DMS79 (cell line): Measurements from ENCODE around the gene BOC.
A peak's percentile ranks its signal among the peaks of the same experiment; 100 is the strongest.

ENCODE experiments used
- DNase-seq: peaks from one replicate; lab custom pipeline; 2025; lab: John Stamatoyannopoulos, UW

Gene BOC

DNA sequence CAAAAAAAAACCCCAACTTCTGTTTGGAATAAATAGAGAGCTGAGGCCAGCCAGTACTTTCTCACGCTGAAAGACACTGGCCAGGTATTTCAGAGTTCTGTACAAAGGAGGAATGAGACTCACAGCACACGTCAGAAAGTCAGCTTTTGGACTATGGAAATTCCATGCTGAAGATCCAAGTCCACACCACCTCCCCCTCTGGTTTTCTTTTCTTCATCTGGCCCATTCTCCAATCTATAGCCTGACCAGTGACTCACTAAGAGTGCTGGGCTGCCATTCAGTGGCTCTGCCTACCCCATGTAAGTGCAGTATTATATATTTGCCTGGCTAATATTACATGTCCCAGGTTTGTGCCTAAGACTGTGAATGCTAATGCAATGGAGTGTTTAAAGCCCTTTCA lies 13.9 kb downstream of the BOC start:
- no peak for DNase-seq

- no peak for DNase-seq
Observed at GRCh38 chr3:113226491-113226890, 15.1 kb downstream of the BOC start.

DNA sequence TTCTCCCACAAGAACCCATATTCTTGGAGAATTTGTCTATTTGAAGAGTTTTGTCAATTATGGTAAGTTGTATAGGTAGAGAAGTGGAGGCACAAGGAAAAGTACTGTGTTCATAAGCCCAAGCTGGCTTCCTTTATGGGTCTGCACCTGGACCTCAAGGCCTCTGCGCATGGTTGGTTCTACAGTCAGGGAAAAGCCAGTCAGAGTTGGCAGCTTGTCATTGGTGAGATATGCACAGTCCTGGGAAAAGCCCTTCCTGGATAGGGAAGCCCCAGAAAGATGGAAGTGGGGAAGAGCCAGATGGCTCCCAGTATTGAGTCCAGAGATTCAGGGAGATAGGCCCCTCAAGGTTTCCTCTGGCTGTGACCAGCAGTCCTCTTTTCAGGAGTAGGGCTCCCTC lies 15.8 kb downstream of the BOC start:
- DNase-seq = no peak

GRCh38 chr3:113228498-113229286 lies 17.3 kb downstream of the BOC start:
- DNase-seq = no peak

- no peak for DNase-seq
Observed at GRCh38 chr3:113231391-113231790, 20.0 kb downstream of the BOC start.

- DNase-seq = peak; percentile 89
Observed at GRCh38 chr3:113231827-113232253, 20.5 kb downstream of the BOC start.

GRCh38 chr3:113232342-113232741 lies 21.0 kb downstream of the BOC start:
- DNase-seq = no peak

- DNase-seq = no peak
Observed at GRCh38 chr3:113233497-113233896, 22.1 kb downstream of the BOC start.

GRCh38 chr3:113234028-113234427 lies 22.7 kb downstream of the BOC start:
- no peak for DNase-seq

DNA sequence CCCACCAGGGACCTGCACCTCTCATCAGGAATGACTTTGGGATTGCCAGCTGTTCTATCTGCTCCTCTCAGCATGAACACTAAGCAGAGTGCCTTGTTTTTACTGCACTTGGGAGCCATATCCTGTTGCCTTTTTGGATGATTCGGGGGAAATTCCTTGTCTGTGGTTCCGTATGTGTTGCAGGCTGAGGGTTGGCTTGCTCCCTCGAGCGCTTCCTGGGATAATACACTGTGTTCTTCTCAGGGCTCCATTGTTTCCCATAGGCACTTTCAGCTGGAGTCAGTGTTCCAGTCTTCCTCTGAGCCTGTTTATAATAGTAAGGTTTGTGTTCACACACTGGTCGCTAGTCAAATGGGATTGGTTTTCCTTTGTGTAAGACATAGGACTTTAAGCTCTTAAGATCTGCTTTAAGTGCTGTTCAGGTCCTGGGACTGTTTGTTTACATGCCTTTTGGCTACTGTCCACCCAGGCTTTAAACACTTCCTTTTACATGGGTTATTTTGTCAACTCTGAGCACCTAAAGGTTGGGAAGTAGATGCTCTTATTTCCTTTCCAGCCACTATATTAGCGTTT lies 23.4 kb downstream of the BOC start:
- peak; percentile 52 for DNase-seq

DNA sequence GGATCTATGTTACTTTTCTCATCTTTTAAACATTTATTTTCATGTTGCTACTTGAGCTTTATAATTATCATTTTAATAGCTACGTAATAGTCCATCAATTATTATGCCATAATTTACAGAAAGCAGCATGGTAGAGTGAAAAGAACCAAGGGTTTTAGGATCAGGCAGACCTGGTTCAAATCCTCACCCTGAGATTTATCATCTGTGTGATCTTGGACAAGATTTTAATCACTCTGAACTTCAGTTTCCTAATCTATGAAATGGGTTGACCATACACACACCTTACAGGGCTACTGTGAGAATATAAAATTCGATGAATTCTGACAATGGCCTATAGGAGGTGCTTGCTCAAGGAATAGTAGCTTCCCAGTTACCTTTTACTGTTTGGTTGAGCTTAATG lies 27.1 kb downstream of the BOC start:
- DNase-seq = no peak

DNA sequence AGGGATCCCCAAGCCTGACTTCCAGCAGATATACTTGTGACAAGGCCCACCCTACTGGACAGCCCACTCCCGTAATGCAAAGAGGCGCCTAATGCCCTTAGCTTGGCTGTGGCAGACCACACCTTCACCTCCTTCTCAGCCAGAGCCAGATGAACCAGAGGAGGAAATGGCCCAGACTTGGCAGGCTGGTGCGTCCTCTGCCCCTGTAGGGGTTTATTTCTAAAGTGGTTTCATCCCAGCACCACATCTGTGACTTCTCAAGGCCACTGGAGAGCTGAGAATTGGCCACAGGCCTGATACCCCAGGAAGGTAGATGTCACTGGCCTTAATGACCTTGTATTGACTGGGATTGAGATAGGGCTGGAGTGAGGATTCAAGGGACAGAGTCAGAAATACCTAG lies 29.5 kb downstream of the BOC start:
- no peak for DNase-seq

DNA sequence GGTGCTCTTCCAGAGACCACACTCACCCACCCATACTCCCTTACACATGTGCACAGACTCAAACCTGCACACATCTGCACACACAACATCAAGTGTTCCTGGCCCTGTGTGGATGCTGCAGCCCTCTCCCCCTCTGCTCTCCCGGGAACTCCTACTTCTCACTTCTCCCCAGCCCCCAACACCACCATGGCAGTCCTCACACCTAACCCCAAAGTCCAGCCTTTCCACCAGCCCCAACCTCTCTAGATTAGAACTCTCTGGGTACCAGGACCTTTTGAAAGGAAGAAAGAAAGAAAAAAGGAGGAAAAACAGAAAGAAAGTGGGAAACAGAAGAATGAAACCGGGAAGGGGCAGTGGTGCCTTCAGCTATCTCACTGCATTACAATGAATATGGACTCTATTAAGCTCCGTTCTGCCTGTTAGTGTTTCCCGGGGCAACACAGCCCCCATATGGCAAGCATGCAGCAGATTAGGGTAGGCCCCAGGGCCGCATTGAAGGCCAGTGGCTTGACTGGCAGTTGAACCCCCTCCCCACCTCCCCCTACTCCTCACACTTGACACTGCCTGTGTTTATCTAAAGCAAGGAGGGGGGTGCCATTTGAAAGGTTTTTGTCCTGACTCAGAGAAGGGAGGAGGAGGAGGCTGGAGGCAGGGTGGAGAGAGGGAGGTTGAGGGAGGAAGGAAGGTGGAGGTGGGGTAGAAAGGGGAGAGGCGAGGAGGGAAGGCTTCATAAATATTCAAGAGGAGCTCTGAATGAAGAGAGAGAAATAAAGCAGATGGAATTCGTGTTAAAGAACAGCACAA lies 30.1 kb downstream of the BOC start:
- DNase-seq = no peak

DNA sequence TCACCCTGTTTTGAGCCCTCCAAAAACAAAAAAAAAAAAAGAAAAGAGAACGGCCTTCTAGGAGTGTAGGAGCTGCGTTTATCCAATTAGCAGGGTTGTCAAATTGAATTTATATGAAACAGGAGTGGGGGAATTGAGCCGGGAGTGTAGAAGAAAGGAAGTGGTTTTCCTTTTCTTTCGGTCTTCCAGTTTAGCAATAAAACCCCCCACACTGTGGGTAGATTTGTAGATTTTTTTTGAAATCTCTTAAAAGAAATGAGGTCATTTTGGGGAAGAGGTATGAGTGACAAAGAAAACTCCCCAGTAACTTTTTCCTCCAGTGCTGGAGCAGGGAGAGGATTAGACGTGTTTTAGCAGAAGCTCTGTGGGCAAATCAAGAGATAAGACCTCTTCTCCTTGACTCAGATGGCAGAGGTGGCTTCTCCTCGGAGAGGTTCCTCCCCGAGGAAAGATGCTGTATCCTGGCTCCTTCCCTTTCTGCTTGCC lies 30.8 kb downstream of the BOC start:
- DNase-seq = no peak

- DNase-seq = no peak
Observed at GRCh38 chr3:113243071-113243470, 31.7 kb downstream of the BOC start.

- DNase-seq = no peak
Observed at GRCh38 chr3:113243846-113244245, 32.5 kb downstream of the BOC start.

DNA sequence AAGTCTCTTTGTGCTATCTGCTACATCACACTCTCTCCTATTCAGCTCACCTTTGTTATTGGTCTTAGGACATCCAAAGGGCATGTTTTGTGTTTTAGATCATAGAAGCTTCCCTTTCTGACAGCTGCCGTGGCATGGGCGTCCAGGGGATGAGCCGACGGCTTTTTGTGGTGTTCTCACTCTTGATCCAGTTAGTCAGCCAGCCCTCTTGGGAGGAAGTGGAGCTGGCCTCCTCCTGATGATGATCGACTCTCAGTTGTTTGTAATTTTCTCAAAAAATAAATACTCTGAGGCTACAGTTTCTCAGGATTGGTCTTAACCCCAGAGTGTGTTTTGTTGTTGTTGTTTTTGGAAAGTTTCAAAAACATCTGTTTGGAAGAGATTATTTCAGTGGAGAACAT lies 34.4 kb downstream of the BOC start:
- no peak for DNase-seq

GRCh38 chr3:113247068-113247467 lies 35.7 kb downstream of the BOC start:
- DNase-seq = no peak

DNA sequence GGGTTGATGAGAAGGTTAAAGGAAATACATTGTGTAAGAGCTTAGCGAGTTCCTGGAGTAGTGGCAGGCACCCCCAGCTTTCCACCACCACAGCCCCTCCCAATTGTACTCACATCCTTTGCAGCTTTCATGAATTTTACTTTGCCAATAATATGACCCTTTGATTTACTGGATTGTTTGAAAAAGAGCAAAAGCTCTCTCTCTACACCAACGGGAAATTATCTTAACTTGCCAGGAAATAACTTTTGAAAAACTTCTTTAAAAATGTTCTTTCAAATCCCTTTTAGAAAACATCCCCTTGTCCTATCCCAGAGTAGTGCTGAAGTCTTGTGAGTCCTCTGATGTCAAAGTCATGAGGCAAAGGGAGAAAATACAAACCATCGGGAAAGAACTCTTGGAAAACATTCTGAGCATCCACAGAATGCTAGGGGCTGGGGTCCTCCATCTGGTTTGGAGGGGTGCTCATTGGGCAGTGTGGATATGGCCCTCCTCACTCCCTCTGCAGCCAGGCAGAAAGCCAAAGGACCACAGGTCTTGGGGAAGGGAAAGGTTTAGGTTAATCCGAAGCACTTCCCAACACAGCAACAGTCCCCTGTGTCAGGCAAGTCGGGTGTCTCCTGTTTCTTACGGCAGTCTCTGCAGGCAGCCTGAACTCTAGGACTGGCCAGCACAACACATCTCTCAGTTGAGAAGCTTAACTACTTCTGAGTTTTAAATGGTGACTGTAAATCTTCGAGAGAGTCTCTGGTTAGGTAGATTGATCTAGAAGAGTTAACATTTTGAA lies 36.5 kb downstream of the BOC start:
- DNase-seq = no peak

DNA sequence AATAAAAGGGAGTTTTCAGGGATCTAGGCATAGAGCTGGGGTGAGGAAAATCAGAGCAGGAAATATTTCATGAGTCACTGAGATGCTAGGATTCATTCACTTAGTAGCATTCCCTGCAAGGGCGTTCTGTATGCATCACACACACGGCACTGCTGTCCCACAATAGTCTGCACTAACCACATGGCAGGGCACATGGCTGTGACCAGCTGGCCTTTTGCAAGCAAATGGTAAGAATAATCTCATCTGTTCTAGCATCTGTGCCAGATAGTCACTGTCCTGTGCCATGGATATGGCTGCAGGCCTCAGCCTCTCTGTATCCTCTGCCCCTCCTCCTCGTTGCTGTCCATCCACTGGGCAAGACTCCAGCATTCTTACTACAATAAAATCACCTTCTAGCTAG lies 37.8 kb downstream of the BOC start:
- DNase-seq = no peak

DNA sequence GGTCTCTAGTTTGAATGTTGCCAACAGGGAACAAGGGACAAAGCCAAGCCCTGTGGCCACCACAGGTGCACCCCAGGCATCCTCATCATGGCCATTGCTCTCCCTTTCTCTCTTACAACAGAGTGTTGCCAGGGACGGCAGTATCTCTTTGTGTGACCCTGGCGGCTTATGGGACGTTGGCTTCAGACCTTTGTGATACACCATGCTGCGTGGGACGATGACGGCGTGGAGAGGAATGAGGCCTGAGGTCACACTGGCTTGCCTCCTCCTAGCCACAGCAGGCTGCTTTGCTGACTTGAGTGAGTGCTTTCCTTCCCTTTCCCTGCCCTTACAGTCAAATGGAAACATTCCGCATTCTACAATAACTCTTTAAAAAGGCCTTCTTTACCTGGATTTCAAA lies 38.2 kb downstream of the BOC start:
- no peak for DNase-seq

DNA sequence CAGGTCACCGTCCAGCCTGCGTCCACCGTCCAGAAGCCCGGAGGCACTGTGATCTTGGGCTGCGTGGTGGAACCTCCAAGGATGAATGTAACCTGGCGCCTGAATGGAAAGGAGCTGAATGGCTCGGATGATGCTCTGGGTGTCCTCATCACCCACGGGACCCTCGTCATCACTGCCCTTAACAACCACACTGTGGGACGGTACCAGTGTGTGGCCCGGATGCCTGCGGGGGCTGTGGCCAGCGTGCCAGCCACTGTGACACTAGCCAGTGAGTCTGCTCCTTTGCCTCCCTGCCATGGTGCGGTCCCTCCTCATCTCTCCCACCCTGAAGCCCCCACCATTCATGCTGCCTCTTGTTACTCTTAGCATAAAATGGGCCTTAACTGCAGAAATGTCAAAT lies 39.2 kb downstream of the BOC start:
- no peak for DNase-seq
